Right lobe of liver (tissue), 4 donors: ENCODE measurements around the gene RNF225.

Experiments used
- CTCF ChIP-seq, 4 donors: fragments of 200-600 bp in 3 of 4; fragments of 450-650 bp in 1 of 4; IDR thresholded peaks; one replicate each; pipeline versions ENCODE4 v1.5.1 to v1.8.0; 2016 to 2022; ENCODE audit warnings: antibody characterized with exemption in 4 of 4, mild to moderate bottlenecking in 2 of 4
- POLR2A ChIP-seq: fragments of 450-650 bp; IDR thresholded peaks from one replicate; pipeline ENCODE4 v1.6.1; 2017; ENCODE audit warnings: antibody characterized with exemption, mild to moderate bottlenecking
- donor health status: DM: no; HTN: no; CAD: no.
- donor health status: DM: no; HTN: no; CAD: no.
- donor health status: DM: no; HTN: yes; CAD: no.

GRCh38 chr19:58386576-58387337 is 8.7 kb upstream of the RNF225 start, which contains the start of gene RPS5:
- TF ChIP-seq CTCF (IDR thresholded peaks at IDR 0.05) (no peak), POLR2A (peak; percentile 78)
